Mucosa of descending colon (tissue), 3 donors: ENCODE data around the gene CENPP. TPM values are rescaled to one million over a fixed set of nuclear protein-coding genes. Genes with fewer than 3 reads are reported as not detected.

Experiments
- ATAC-seq: fragments of 200-7000 bp; cut with Tn5 transposase; one replicate; pipeline ENCODE4 v1.9.1; 2020; ENCODE audit warnings: mild to moderate bottlenecking, moderate library complexity
- DNase-seq, 3 donors: peaks; one replicate each; pipeline ENCODE4 v3.0.0-alpha.2; 2020
- H3K36me3 ChIP-seq: fragments of 200-600 bp; one replicate; pipeline ENCODE4 v1.8.0; 2021; ENCODE audit warnings: low read depth, mild to moderate bottlenecking
- H3K4me1 ChIP-seq: fragments of 200-600 bp; one replicate; pipeline ENCODE4 v1.8.0; 2021; ENCODE audit warnings: low read depth, mild to moderate bottlenecking
- H3K4me3 ChIP-seq: fragments of 200-600 bp; one replicate; pipeline ENCODE4 v1.8.0; 2021; ENCODE audit warnings: mild to moderate bottlenecking
- H3K9me3 ChIP-seq: fragments of 200-600 bp; one replicate; pipeline ENCODE4 v1.8.0; 2021; ENCODE audit warnings: mild to moderate bottlenecking
- intact Hi-C, 2 donors: fragments of 100-400 bp; cut with DNase I in 1 of 2; cut with micrococcal nuclease in 1 of 2; formaldehyde crosslinking; loops; one replicate each; pipeline versions ENCODE4 v1.11.0 to v1.11.1; 2022; cut with DNase I, micrococcal nuclease
- total RNA-seq, 3 donors: library from RNA; stranded (reverse); fragmentation: NEBNext Ultra II Directional in 2 of 3; extraction: Animal tissue kit (Norgen Biotek cat#: 25700) in 2 of 3; gene quantifications; one replicate each; pipeline versions ENCODE4 v1.2.1 to v1.2.4, GENCODE V29; 2021 to 2023
- TF ChIP-seq, protein P1 (sequence below): fragments of 200-600 bp; IDR thresholded peaks from one replicate; pipeline ENCODE4 v1.8.0; 2022; ENCODE audit warnings: antibody characterized with exemption, mild to moderate bottlenecking
- donor health status: DM: no; HTN: no; CAD: no; lungs with moderate emphysema.
- donor health status: DM: no; HTN: no; CAD: no.
- donor health status: DM: no; HTN: yes; CAD: no.

CENPP gene
- total RNA-seq, 3 donors from 2014 or later = 2.0 to 4.9 (median 3.3) TPM

DNA sequence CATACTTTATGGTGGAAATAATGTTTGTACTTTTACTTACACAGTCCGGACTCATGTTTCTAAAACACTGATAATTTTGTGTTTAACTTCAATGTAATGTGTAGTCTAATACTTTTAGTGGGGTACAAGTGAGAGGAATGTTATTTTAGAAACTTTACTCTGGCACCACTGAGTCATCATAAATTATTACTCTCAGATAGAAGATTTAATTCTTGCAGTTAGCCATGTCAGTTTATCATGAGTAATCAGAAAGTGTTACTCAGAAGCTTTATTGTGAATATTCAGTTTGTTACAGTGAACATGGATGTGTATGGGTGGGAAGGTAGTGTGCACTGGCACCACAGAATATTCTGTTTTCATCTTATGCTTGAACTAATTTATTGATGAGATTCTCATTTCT, 58.6 kb downstream of the CENPP start:
- no peak for ATAC-seq

DNA sequence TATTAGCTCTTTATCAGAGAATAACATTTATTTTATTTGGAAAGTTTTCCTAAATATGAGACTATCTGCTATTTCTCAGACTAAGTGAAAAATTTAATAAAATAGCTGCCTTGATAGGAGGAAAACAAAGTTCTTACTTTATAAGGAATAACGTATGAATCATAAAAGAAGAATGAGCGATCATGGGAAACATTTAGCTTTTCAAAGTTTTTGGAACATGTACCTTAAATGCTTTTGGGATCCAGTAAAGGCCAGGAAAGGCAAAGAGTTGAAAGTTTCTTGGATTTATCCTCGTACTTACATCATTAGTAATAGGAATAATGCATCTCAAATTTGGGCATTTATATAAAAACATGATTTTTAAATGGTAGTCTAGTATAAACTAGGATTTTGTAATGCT, 59.2 kb downstream of the CENPP start:
- no peak overlapping the region for H3K4me3 ChIP-seq
- intact Hi-C loops = no loop called here
- no peaks in the 10 kb centered on the region for H3K36me3 ChIP-seq
- DNase-seq (no peak), ATAC-seq (no peak)
- no peaks in the 10 kb centered on the region for H3K4me1 ChIP-seq
- TF ChIP-seq, protein P1, sequence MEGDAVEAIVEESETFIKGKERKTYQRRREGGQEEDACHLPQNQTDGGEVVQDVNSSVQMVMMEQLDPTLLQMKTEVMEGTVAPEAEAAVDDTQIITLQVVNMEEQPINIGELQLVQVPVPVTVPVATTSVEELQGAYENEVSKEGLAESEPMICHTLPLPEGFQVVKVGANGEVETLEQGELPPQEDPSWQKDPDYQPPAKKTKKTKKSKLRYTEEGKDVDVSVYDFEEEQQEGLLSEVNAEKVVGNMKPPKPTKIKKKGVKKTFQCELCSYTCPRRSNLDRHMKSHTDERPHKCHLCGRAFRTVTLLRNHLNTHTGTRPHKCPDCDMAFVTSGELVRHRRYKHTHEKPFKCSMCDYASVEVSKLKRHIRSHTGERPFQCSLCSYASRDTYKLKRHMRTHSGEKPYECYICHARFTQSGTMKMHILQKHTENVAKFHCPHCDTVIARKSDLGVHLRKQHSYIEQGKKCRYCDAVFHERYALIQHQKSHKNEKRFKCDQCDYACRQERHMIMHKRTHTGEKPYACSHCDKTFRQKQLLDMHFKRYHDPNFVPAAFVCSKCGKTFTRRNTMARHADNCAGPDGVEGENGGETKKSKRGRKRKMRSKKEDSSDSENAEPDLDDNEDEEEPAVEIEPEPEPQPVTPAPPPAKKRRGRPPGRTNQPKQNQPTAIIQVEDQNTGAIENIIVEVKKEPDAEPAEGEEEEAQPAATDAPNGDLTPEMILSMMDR = no peak
- no peaks in the 10 kb centered on the region for H3K9me3 ChIP-seq

More for the DNA sequence above, 58.6 kb downstream of the CENPP start:
- Histone ChIP-seq H3K4me3 (no peak overlapping the region), H3K9me3 (no peaks in the 10 kb centered on the region), H3K4me1 (no peaks in the 10 kb centered on the region), H3K36me3 (no peaks in the 10 kb centered on the region)
- TF ChIP-seq, protein P1 = no peak
- DNase-seq = no peak
- intact Hi-C loops = no loop called here

DNA sequence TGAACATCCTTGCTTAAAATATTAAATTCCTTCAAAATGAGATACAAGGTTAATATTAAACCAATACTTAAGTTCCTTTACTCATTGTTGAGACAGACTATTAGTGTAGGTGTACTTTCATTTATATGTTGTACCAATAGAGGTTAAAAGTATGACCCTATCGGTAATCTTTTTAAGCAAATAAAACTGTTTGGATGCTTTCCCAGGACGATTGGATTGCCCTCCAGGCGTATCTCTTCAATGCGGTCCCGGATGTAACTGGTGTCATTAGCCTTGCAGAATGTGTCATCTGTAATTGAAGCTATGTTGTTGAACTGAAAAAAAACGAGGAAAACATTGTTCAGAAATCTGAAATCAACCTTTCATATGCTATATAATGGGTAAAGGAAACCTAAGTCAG, 59.7 kb downstream of the CENPP start:
- Histone ChIP-seq H3K36me3 (no peaks in the 10 kb centered on the region), H3K4me1 (no peaks in the 10 kb centered on the region), H3K9me3 (no peaks in the 10 kb centered on the region), H3K4me3 (no peak overlapping the region)
- ATAC-seq (no peak), DNase-seq (no peak)
- TF ChIP-seq, protein P1 = no peak
- intact Hi-C loops = no loop called here

DNA sequence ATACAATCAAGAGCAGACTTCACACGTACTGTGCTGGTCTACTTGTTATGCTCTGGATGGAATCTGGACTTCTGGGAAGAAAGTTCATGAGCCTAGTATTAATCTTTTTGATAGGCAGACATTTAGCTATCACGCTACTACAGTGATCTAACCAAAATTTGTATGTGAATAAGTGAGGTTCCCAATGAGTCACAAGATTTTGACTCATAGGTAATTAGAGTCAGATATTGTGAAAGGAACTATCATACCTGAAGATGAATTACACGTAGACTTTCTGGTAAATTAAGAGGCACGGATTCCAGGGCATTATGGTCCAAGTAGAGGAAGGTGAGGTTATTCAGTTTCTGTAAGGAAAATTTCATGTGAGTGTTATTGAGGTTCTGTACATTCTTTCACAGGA, 60.2 kb downstream of the CENPP start:
- DNase-seq (no peak), ATAC-seq (no peak)
- H3K4me1 ChIP-seq = no peaks in the 10 kb centered on the region
- intact Hi-C loops = no loop called here
- H3K36me3 ChIP-seq = no peaks in the 10 kb centered on the region
- no peaks in the 10 kb centered on the region for H3K9me3 ChIP-seq
- TF ChIP-seq, protein P1 = no peak
- no peak overlapping the region for H3K4me3 ChIP-seq

DNA sequence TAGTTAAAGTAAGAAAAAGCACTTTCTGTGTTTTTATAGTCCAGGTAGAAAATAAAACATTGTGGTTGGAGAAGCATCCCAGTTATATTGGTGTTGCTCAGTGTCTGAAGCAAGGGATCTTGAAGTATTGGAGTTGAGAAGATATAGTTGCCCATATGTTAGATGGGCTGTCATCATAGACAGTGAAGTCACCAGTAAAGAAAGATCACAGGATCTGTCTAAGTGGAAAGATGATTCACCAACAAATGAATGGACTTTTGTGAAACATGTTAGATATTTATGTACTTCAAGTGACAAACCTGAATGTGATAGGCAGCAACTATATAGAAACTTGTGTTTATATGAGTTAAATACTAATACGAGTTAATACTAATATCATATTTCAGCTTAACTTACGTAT, 66.9 kb downstream of the CENPP start:
- Histone ChIP-seq H3K4me1 (no peaks in the 10 kb centered on the region), H3K36me3 (no peaks in the 10 kb centered on the region), H3K4me3 (no peak overlapping the region), H3K9me3 (no peaks in the 10 kb centered on the region)
- intact Hi-C loops = no loop called here
- DNase-seq = no peak
- TF ChIP-seq, protein P1 = no peak
- no peak for ATAC-seq

DNA sequence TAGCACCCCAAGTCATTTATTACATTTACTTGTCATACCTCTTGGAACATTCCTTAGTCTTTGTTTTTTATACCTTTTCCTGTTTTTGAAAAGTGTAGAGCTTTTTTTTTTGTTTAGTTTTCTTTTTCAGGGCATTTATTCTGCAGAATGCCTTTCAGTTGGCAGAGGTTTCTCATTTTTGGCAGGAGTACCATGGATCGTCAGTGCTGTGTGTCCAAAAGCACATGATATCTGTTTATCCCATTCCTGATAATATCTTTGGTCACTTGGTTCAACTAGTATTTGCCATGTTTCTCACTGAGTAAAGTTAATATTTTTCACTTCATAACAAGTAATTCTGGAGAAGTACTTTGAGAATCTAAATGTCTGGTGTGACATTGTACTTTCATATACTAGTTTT, 67.9 kb downstream of the CENPP start:
- H3K4me1 ChIP-seq = no peaks in the 10 kb centered on the region
- H3K4me3 ChIP-seq = no peak overlapping the region
- intact Hi-C loops = no loop called here
- ATAC-seq = no peak
- TF ChIP-seq, protein P1 = no peak
- no peak for DNase-seq
- H3K9me3 ChIP-seq = no peaks in the 10 kb centered on the region
- no peaks in the 10 kb centered on the region for H3K36me3 ChIP-seq
